Measurements from ENCODE around the gene RBFOX1. TPM values are rescaled to one million over a fixed set of nuclear protein-coding genes. Genes with fewer than 3 reads are reported as not detected.

Gene RBFOX1
- polyA plus RNA-seq, 1 of the 3 experiments (the other 2 are of a cell fraction), result not detected

- no peak overlapping the region for H3K4me3 ChIP-seq (ENCODE audit: low read depth in 2 of 2, low read length in 1 of 2)
- no peaks in the 10 kb centered on the region for H4K20me1 ChIP-seq (ENCODE audit: insufficient read depth)
- no peaks in the 10 kb centered on the region for H3K27me3 ChIP-seq (ENCODE audit: insufficient read depth)
- no peaks in the 10 kb centered on the region for H3K36me3 ChIP-seq (replicated peaks in 1 of 2; ENCODE audit: control insufficient read depth in 1 of 2, insufficient read depth in 2 of 2, low read length in 1 of 2)
- peak; percentile 46 for DNase-seq
- peaks cover 0 to 8% of the 10 kb centered on the region in 2 experiments; a peak in 1 of 4 replicates for H3K4me1 ChIP-seq (ENCODE audit: control insufficient read depth in 1 of 2, insufficient read depth in 2 of 2, low read depth in 1 of 2, low read length in 1 of 2)
- H3K9me3 ChIP-seq, result no peaks in the 10 kb centered on the region; the same call in 1 of the 2 replicates
- POLR2A ChIA-PET, result no interaction called here
- no peak overlapping the region for H3K9ac ChIP-seq
- CTCF ChIA-PET, result interaction anchor here (0.7 to 1.3 kb wide), 8 partner anchors 10 to 594 kb away, joined by 3 to 7 read pairs (median 4); no protein-coding TSS in a partner anchor
- no peaks in the 10 kb centered on the region for H3K79me2 ChIP-seq (ENCODE audit: insufficient read depth)
- H3F3A ChIP-seq (replicated peaks; ENCODE audit: insufficient read depth), result no peaks in the 10 kb centered on the region
- no peak overlapping the region for H3K4me2 ChIP-seq
- no peak overlapping the region for H2AFZ ChIP-seq (ENCODE audit: low read depth)
- H3K27ac ChIP-seq (ENCODE audit: low read depth in 2 of 2, low read length in 1 of 2), result no peak overlapping the region
- 15% methylated on average over 16 of the region's 16 CpGs for WGBS (ENCODE audit: low lambda C conversion rate)
- TF ChIP-seq IRF3 (IDR thresholded peaks at IDR 0.05; ENCODE audit: low read depth, low read length) (no peak), TCF12 (IDR thresholded peaks at IDR 0.05) (no peak), RFX5 (IDR thresholded peaks at IDR 0.05; ENCODE audit: low read length) (no peak), CHD2 (IDR thresholded peaks at IDR 0.05; ENCODE audit: low read length, partially characterized antibody) (no peak), JUND (IDR thresholded peaks at IDR 0.05) (no peak), YY1 (IDR thresholded peaks at IDR 0.05; ENCODE audit: low read depth) (no peak), MAX (IDR thresholded peaks at IDR 0.05; ENCODE audit: low read depth) (no peak), RAD21 (IDR thresholded peaks at IDR 0.05; ENCODE audit: low read length) (peak; percentile 70), SMC3 (IDR thresholded peaks at IDR 0.05; ENCODE audit: low read depth, low read length) (peak; percentile 36; the same call in 1 of the 2 replicates)
- TF ChIP-seq, protein P1, sequence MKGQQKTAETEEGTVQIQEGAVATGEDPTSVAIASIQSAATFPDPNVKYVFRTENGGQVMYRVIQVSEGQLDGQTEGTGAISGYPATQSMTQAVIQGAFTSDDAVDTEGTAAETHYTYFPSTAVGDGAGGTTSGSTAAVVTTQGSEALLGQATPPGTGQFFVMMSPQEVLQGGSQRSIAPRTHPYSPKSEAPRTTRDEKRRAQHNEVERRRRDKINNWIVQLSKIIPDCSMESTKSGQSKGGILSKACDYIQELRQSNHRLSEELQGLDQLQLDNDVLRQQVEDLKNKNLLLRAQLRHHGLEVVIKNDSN (IDR thresholded peaks at IDR 0.05; ENCODE audit: borderline replicate concordance, low read depth), result no peak
- TF ChIP-seq, protein P2, sequence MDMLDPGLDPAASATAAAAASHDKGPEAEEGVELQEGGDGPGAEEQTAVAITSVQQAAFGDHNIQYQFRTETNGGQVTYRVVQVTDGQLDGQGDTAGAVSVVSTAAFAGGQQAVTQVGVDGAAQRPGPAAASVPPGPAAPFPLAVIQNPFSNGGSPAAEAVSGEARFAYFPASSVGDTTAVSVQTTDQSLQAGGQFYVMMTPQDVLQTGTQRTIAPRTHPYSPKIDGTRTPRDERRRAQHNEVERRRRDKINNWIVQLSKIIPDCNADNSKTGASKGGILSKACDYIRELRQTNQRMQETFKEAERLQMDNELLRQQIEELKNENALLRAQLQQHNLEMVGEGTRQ (IDR thresholded peaks at IDR 0.05; ENCODE audit: borderline replicate concordance, low read depth, low read length), result no peak
- H3K9me2 ChIP-seq, result no peaks in the 10 kb centered on the region
These were observed 72.5 kb downstream of the RBFOX1 start for GRCh38 chr16:7405166-7405565.

DNA sequence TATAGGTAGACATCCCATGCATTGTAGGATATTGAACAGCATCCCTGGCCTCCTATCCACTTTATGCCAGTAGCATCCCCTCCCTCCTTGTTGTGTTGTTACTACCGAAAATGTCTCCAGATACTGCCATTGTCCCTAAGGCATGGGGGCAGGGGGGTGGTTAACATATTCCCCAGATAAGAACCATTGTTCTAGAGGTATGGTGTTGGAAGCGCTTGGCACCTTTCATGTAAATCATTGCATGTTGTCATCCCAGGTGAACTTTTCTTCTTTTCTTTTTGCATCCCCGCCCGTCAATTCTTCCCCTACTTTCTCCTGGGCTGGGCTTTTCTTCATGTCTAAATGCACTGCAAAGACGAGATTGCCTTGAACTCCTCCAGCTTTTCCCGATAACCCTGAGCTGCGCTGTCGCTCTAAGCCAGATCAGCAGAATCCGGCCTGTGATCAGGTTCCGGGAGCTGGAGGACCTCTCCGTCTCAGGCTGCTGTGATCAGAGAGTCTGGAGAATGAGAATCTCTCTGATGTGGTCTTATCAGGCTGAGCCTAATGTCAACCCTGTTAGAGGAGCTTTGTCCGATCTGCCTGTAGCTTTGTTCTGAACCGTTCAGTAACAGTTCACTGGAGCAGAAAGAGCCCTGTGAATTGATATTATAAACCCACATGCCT is 76.2 kb downstream of the RBFOX1 start:
- no peaks in the 10 kb centered on the region for H3K27me3 ChIP-seq (ENCODE audit: insufficient read depth)
- WGBS (ENCODE audit: low lambda C conversion rate), result 54% methylated on average over 13 of the region's 13 CpGs
- no peak for DNase-seq
- no peak overlapping the region for H3K4me3 ChIP-seq (ENCODE audit: low read depth in 2 of 2, low read length in 1 of 2)
- ChIA-PET POLR2A (no interaction called here), CTCF (interaction anchor here (0.7 to 1.1 kb wide), 2 partner anchors 21 to 35 kb away, joined by 3 to 4 read pairs; no protein-coding TSS in a partner anchor)
- H3K9me3 ChIP-seq, result no peaks in the 10 kb centered on the region; the same call in 1 of the 2 replicates
- H4K20me1 ChIP-seq (ENCODE audit: insufficient read depth), result no peaks in the 10 kb centered on the region
- H3F3A ChIP-seq (replicated peaks; ENCODE audit: insufficient read depth), result no peaks in the 10 kb centered on the region
- H3K4me1 ChIP-seq (ENCODE audit: control insufficient read depth in 1 of 2, insufficient read depth in 2 of 2, low read depth in 1 of 2, low read length in 1 of 2), result peaks cover 0 to 8% of the 10 kb centered on the region in 2 experiments; a peak in 1 of 4 replicates
- H3K9ac ChIP-seq, result no peak overlapping the region
- no peak overlapping the region for H2AFZ ChIP-seq (ENCODE audit: low read depth)
- H3K4me2 ChIP-seq, result no peak overlapping the region
- H3K79me2 ChIP-seq (ENCODE audit: insufficient read depth), result no peaks in the 10 kb centered on the region
- H3K27ac ChIP-seq (ENCODE audit: low read depth in 2 of 2, low read length in 1 of 2), result no peak overlapping the region
- no peaks in the 10 kb centered on the region for H3K36me3 ChIP-seq (replicated peaks in 1 of 2; ENCODE audit: control insufficient read depth in 1 of 2, insufficient read depth in 2 of 2, low read length in 1 of 2)
- no peaks in the 10 kb centered on the region for H3K9me2 ChIP-seq
- TF ChIP-seq TEAD4 (IDR thresholded peaks at IDR 0.05; ENCODE audit: borderline replicate concordance, insufficient read depth), result no peak
- TF ChIP-seq POLR2AphosphoS5 (IDR thresholded peaks at IDR 0.05; ENCODE audit: low read depth, low read length), result no peak
- no peak for TF ChIP-seq MXI1 (IDR thresholded peaks at IDR 0.05; ENCODE audit: low read depth, low read length)
- no peak for TF ChIP-seq MEF2A (IDR thresholded peaks at IDR 0.05; ENCODE audit: borderline replicate concordance, low read depth)
- no peak for TF ChIP-seq MAX (IDR thresholded peaks at IDR 0.05; ENCODE audit: low read depth)
- TF ChIP-seq GATA2 (CRISPR knock-in tag; IDR thresholded peaks at IDR 0.05), result no peak
- TF ChIP-seq YY1 (IDR thresholded peaks at IDR 0.05; ENCODE audit: low read depth), result no peak
- no peak for TF ChIP-seq ELF1 (IDR thresholded peaks at IDR 0.05)
- TF ChIP-seq, protein P3, sequence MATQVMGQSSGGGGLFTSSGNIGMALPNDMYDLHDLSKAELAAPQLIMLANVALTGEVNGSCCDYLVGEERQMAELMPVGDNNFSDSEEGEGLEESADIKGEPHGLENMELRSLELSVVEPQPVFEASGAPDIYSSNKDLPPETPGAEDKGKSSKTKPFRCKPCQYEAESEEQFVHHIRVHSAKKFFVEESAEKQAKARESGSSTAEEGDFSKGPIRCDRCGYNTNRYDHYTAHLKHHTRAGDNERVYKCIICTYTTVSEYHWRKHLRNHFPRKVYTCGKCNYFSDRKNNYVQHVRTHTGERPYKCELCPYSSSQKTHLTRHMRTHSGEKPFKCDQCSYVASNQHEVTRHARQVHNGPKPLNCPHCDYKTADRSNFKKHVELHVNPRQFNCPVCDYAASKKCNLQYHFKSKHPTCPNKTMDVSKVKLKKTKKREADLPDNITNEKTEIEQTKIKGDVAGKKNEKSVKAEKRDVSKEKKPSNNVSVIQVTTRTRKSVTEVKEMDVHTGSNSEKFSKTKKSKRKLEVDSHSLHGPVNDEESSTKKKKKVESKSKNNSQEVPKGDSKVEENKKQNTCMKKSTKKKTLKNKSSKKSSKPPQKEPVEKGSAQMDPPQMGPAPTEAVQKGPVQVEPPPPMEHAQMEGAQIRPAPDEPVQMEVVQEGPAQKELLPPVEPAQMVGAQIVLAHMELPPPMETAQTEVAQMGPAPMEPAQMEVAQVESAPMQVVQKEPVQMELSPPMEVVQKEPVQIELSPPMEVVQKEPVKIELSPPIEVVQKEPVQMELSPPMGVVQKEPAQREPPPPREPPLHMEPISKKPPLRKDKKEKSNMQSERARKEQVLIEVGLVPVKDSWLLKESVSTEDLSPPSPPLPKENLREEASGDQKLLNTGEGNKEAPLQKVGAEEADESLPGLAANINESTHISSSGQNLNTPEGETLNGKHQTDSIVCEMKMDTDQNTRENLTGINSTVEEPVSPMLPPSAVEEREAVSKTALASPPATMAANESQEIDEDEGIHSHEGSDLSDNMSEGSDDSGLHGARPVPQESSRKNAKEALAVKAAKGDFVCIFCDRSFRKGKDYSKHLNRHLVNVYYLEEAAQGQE (IDR thresholded peaks at IDR 0.05; ENCODE audit: low read depth, low read length), result no peak
- no peak for TF ChIP-seq JUND (IDR thresholded peaks at IDR 0.05)
- TF ChIP-seq EP300 (IDR thresholded peaks at IDR 0.05; ENCODE audit: borderline replicate concordance in 1 of 2, low read depth in 1 of 2, low read length in 1 of 2), result no peak
- TF ChIP-seq GABPA (IDR thresholded peaks at IDR 0.05; ENCODE audit: low read depth), result no peak
- no peak for TF ChIP-seq TCF12 (IDR thresholded peaks at IDR 0.05)

All from SK-N-SH (cell line).